IMR-90 (cell line): ENCODE results near the gene MORC2. TPM values are rescaled to one million over a fixed set of nuclear protein-coding genes. Genes with fewer than 3 reads are reported as not detected.

Experiments used
- ATAC-seq: fragments of 200-7000 bp; cut with Tn5 transposase; 2 replicates; pipeline ENCODE4 v1.9.1; 2020; ENCODE audit warnings: low read depth, mild to moderate bottlenecking, moderate library complexity
- BruUV-seq: library from RNA; stranded (reverse); fragments of 400-500 nt; replicated peaks from 2 replicates; lab custom pipeline; 2021; lab: Mats Ljungman, UMichigan
- CTCF ChIA-PET: fragments of 300-600 bp; formaldehyde crosslinking; extraction: SDS; loops from one replicate; lab custom pipeline; 2021; ENCODE audit warnings: antibody characterized with exemption; lab: Yijun Ruan, JAX
- POLR2A ChIA-PET: fragments of 300-600 bp; sonication (Branson Sonifier 250); formaldehyde crosslinking; loops from one replicate; lab custom pipeline; 2022; ENCODE audit warnings: antibody characterized with exemption; ENCODE audit not compliant: unreplicated experiment; lab: Charles Lee
- DNase-seq: peaks from one replicate; pipeline ENCODE4 v3.0.0; 2013
- H2AFZ ChIP-seq: replicated peaks from 2 replicates; pipeline ENCODE3; 2013; ENCODE audit warnings: low read length, mild to moderate bottlenecking; ENCODE audit not compliant: poor library complexity
- H2AK5ac ChIP-seq: 2 replicates; pipeline ENCODE4 v1.6.1; 2013; ENCODE audit warnings: low read depth, low read length, inconsistent platforms
- H2AK9ac ChIP-seq: replicated peaks from 2 replicates; pipeline ENCODE3; 2013; ENCODE audit warnings: mild to moderate bottlenecking, low read depth, low read length, moderate library complexity; ENCODE audit not compliant: poor library complexity
- H2BK120ac ChIP-seq: 2 replicates; pipeline ENCODE4 v1.6.1; 2013; ENCODE audit warnings: low read depth, low read length, inconsistent platforms
- H2BK15ac ChIP-seq: 3 replicates; pipeline ENCODE4 v1.6.1; 2013; ENCODE audit warnings: low read depth, low read length, inconsistent platforms
- H2BK20ac ChIP-seq: 2 replicates; pipeline ENCODE4 v1.6.1; 2013; ENCODE audit warnings: low read depth, mild to moderate bottlenecking, inconsistent platforms, low read length, moderate library complexity
- H2BK5ac ChIP-seq: 2 replicates; pipeline ENCODE4 v1.6.1; 2013; ENCODE audit warnings: mild to moderate bottlenecking, low read depth, low read length, inconsistent platforms; ENCODE audit not compliant: poor library complexity, severe bottlenecking
- H3K14ac ChIP-seq: replicated peaks from 2 replicates; pipeline ENCODE4 v1.6.1; 2013; ENCODE audit warnings: low read depth, low read length, inconsistent platforms
- H3K18ac ChIP-seq: 2 replicates; pipeline ENCODE4 v1.6.1; 2013; ENCODE audit warnings: low read depth, low read length, control low read depth
- H3K23ac ChIP-seq: 2 replicates; pipeline ENCODE4 v1.6.1; 2013; ENCODE audit warnings: low read depth, low read length, inconsistent platforms
- H3K27ac ChIP-seq: 2 replicates; pipeline ENCODE4 v1.5.1; 2013; ENCODE audit warnings: mild to moderate bottlenecking, control low read depth, low read length; ENCODE audit not compliant: insufficient read depth
- H3K27me3 ChIP-seq: 2 replicates; pipeline ENCODE4 v1.6.1; 2013; ENCODE audit warnings: low read length; ENCODE audit not compliant: control insufficient read depth, insufficient read depth
- H3K36me3 ChIP-seq: 2 replicates; pipeline ENCODE4 v1.6.1; 2013; ENCODE audit warnings: low read length, mixed read lengths; ENCODE audit not compliant: control insufficient read depth, insufficient read depth
- H3K4ac ChIP-seq: 2 replicates; pipeline ENCODE4 v1.6.1; 2013; ENCODE audit warnings: low read depth, low read length, inconsistent platforms
- H3K4me1 ChIP-seq: 2 replicates; pipeline ENCODE4 v1.6.1; 2013; ENCODE audit warnings: low read length, mixed read lengths; ENCODE audit not compliant: control insufficient read depth, insufficient read depth
- H3K4me2 ChIP-seq: 2 replicates; pipeline ENCODE4 v1.6.1; 2013; ENCODE audit warnings: low read depth, mild to moderate bottlenecking, control low read depth, low read length, moderate library complexity
- H3K4me3 ChIP-seq: 2 replicates; pipeline ENCODE4 v1.5.1; 2013; ENCODE audit warnings: low read depth, mild to moderate bottlenecking, control low read depth, low read length, moderate library complexity; ENCODE audit not compliant: insufficient read depth
- H3K56ac ChIP-seq: 2 replicates; pipeline ENCODE4 v1.6.1; 2013; ENCODE audit warnings: low read length, inconsistent platforms; ENCODE audit not compliant: insufficient read depth; ENCODE audit errors: extremely low read depth
- H3K79me1 ChIP-seq, 2 experiments: 2 replicates each; pipeline ENCODE4 v1.6.1; 2013; ENCODE audit warnings: low read length in 2 of 2, inconsistent platforms in 1 of 2, low read depth in 1 of 2
- H3K9ac ChIP-seq: 2 replicates; pipeline ENCODE4 v1.6.1; 2013; ENCODE audit warnings: low read depth, low read length, control low read depth
- H3K9me1 ChIP-seq: 2 replicates; pipeline ENCODE4 v1.6.1; 2013; ENCODE audit warnings: low read length, inconsistent platforms; ENCODE audit not compliant: insufficient read depth
- H3K9me3 ChIP-seq: 2 replicates; pipeline ENCODE4 v1.6.1; 2013; ENCODE audit warnings: low read length; ENCODE audit not compliant: control insufficient read depth, insufficient read depth
- H4K20me1 ChIP-seq: 2 replicates; pipeline ENCODE4 v1.6.1; 2013; ENCODE audit warnings: low read length, inconsistent platforms; ENCODE audit not compliant: insufficient read depth
- H4K5ac ChIP-seq: 2 replicates; pipeline ENCODE4 v1.6.1; 2013; ENCODE audit warnings: mild to moderate bottlenecking, low read depth, low read length, control low read depth
- H4K8ac ChIP-seq, 2 experiments: 2 replicates each; pipeline ENCODE4 v1.6.1; 2013; ENCODE audit warnings: low read depth in 2 of 2, low read length in 2 of 2, control low read depth in 1 of 2, inconsistent platforms in 1 of 2
- H4K91ac ChIP-seq: 2 replicates; pipeline ENCODE4 v1.6.1; 2013; ENCODE audit warnings: low read depth, low read length, inconsistent platforms; ENCODE audit not compliant: insufficient read depth
- BHLHE40 ChIP-seq: fragments of 150-350 bp; IDR thresholded peaks from 2 replicates; pipeline ENCODE4 v1.6.1; 2016; ENCODE audit warnings: mild to moderate bottlenecking, low read depth, low read length
- CEBPB ChIP-seq: IDR thresholded peaks from 2 replicates; pipeline ENCODE4 v1.6.1; 2012; ENCODE audit warnings: low read depth, low read length, improper control_type of control experiment
- CHD1 ChIP-seq: IDR thresholded peaks from 2 replicates; pipeline ENCODE4 v1.6.1; 2012; ENCODE audit warnings: low read depth, low read length, improper control_type of control experiment
- FOS ChIP-seq: fragments of 150-350 bp; IDR thresholded peaks from 2 replicates; pipeline ENCODE4 v1.6.1; 2016; ENCODE audit warnings: low read depth, low read length
- MAFK ChIP-seq: IDR thresholded peaks from 2 replicates; pipeline ENCODE4 v1.6.1; 2012; ENCODE audit warnings: low read depth, low read length, improper control_type of control experiment
- MAZ ChIP-seq: IDR thresholded peaks from 2 replicates; pipeline ENCODE4 v1.6.1; 2012; ENCODE audit warnings: low read depth, mild to moderate bottlenecking, low read length, improper control_type of control experiment, moderate library complexity, borderline replicate concordance
- MXI1 ChIP-seq: IDR thresholded peaks from 2 replicates; pipeline ENCODE4 v1.6.1; 2012; ENCODE audit warnings: low read depth, mild to moderate bottlenecking, low read length, moderate library complexity, borderline replicate concordance
- NFE2L2 ChIP-seq: fragments of 150-350 bp; IDR thresholded peaks from 2 replicates; pipeline ENCODE4 v1.6.1; 2016; ENCODE audit warnings: low read depth, mild to moderate bottlenecking, low read length
- POLR2A ChIP-seq: IDR thresholded peaks from 2 replicates; pipeline ENCODE4 v1.6.1; 2012; ENCODE audit warnings: mild to moderate bottlenecking, low read depth, low read length
- RAD21 ChIP-seq: IDR thresholded peaks from 2 replicates; pipeline ENCODE4 v1.6.1; 2012; ENCODE audit warnings: low read length, improper control_type of control experiment
- RCOR1 ChIP-seq: IDR thresholded peaks from 2 replicates; pipeline ENCODE4 v1.6.1; 2012; ENCODE audit warnings: mild to moderate bottlenecking, low read length, improper control_type of control experiment; ENCODE audit not compliant: insufficient replicate concordance
- RFX5 ChIP-seq: IDR thresholded peaks from 2 replicates; pipeline ENCODE4 v1.8.0; 2012; ENCODE audit warnings: low read depth, mild to moderate bottlenecking, low read length, moderate library complexity
- SMC3 ChIP-seq: fragments of 150-350 bp; IDR thresholded peaks from 2 replicates; pipeline ENCODE4 v1.6.1; 2016; ENCODE audit warnings: low read depth, mild to moderate bottlenecking, antibody characterized with exemption, low read length, moderate library complexity
- WGBS, 2 experiments: methylation state at CpG; one replicate each; pipeline versions ENCODE4 v1.1.5 to v1.1.7; 2013; ENCODE audit warnings: missing lambda C conversion rate in 2 of 2; ENCODE audit not compliant: insufficient read length in 1 of 2; ENCODE audit errors: extremely low coverage in 2 of 2; 5-methylcytosine and 5-hydroxymethylcytosine counted together
- dilution Hi-C: fragments of 300-500 bp; cut with HindIII; formaldehyde crosslinking; loops from one replicate; pipeline ENCODE4 v1.14.3; 2018; ENCODE audit warnings: low sequenced_read_pairs; ENCODE audit not compliant: unreplicated experiment
- in situ Hi-C: fragments of 300-500 bp; cut with MboI; formaldehyde crosslinking; loops from 3 replicates; pipeline ENCODE4 v1.14.3; 2019; ENCODE audit warnings: low sequenced_read_pairs, inconsistent platforms, mixed read lengths
- intact Hi-C: fragments of 100-400 bp; cut with micrococcal nuclease; formaldehyde crosslinking; loops from 2 replicates; pipeline ENCODE4 v1.10.0; 2022
- polyA plus RNA-seq, 3 experiments: library from polyadenylated mRNA; depleted of rRNA; stranded (reverse); fragments of >200 nt; gene quantifications; 2 replicates each; pipeline ENCODE4 v1.2.3, GENCODE V29; 2012; ENCODE audit warnings: low replicate concordance in 1 of 3
- total RNA-seq: library from RNA; depleted of rRNA; stranded (reverse); fragments of >200 nt; gene quantifications from 2 replicates; pipeline ENCODE4 v1.2.3, GENCODE V29; 2012
- TF ChIP-seq, protein P1 (sequence below): conservative IDR thresholded peaks from 2 replicates; pipeline ENCODE4 v1.5.1; 2012; ENCODE audit warnings: mild to moderate bottlenecking, low read depth, low read length, improper control_type of control experiment
- TF ChIP-seq, protein P2 (sequence below): fragments of 150-350 bp; IDR thresholded peaks from 2 replicates; pipeline ENCODE4 v1.6.1; 2016; ENCODE audit warnings: low read depth, mild to moderate bottlenecking, low read length, moderate library complexity, borderline replicate concordance
- TF ChIP-seq, protein P3 (sequence below): fragments of 150-350 bp; IDR thresholded peaks from 2 replicates; pipeline ENCODE4 v1.6.1; 2017; ENCODE audit warnings: mild to moderate bottlenecking, antibody characterized with exemption, low read length, low read depth

MORC2 gene
- total and polyA plus RNA-seq, 2 of the 4 experiments (the other 2 are of a cell fraction): 15.8 to 24.7 TPM

DNA sequence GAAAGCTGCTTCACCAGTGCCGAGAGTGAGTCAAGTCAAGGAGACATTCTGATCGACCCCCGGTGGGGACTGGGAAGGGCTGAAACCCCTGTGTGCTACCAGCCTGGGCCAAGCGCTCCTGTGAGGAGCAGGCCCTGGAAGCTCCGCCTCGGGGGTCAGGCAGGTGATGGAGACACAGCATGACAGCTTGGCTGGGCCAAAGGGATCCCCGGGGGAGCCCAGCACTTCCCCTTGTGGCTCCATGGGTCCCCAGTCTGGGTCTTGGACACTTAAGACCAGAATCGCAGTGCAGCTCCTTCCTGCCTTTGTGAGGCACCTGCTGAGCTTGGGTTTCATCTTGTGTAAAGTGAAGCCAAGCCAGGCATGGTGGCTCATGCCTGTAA lies 89.2 kb downstream of the MORC2 start:
- Histone ChIP-seq H2AFZ (no peak overlapping the region), H3K36me3 (no peaks in the 10 kb centered on the region), H3K23ac (no peak overlapping the region), H2AK9ac (no peak overlapping the region), H4K20me1 (no peaks in the 10 kb centered on the region), H3K9me3 (no peaks in the 10 kb centered on the region), H3K56ac (no peak overlapping the region), H4K8ac (no peak overlapping the region), H4K91ac (no peak overlapping the region), H4K5ac (no peak overlapping the region), H2BK20ac (no peak overlapping the region), H3K79me1 (no peaks in the 10 kb centered on the region), H3K4me3 (no peak overlapping the region), H2BK15ac (no peak overlapping the region), H2BK5ac (no peak overlapping the region), H2BK120ac (no peak overlapping the region), H3K4ac (no peak overlapping the region), H3K27me3 (no peaks in the 10 kb centered on the region; the same call in 1 of the 2 replicates), H3K4me2 (no peak overlapping the region), H3K18ac (no peak overlapping the region), H3K27ac (no peak overlapping the region), H3K9me1 (no peaks in the 10 kb centered on the region), H3K14ac (no peak overlapping the region), H3K9ac (no peak overlapping the region), H3K4me1 (no peaks in the 10 kb centered on the region; the same call in 1 of the 2 replicates), H2AK5ac (no peak overlapping the region)
- no TSS peak for BruUV-seq
- TF ChIP-seq CEBPB (no peak), RAD21 (no peak), RCOR1 (no peak), BHLHE40 (no peak), FOS (no peak), MAFK (no peak), SMC3 (no peak), NFE2L2 (no peak), CHD1 (no peak), MAZ (no peak), POLR2A (no peak), RFX5 (no peak), MXI1 (no peak)
- TF ChIP-seq, protein P1, sequence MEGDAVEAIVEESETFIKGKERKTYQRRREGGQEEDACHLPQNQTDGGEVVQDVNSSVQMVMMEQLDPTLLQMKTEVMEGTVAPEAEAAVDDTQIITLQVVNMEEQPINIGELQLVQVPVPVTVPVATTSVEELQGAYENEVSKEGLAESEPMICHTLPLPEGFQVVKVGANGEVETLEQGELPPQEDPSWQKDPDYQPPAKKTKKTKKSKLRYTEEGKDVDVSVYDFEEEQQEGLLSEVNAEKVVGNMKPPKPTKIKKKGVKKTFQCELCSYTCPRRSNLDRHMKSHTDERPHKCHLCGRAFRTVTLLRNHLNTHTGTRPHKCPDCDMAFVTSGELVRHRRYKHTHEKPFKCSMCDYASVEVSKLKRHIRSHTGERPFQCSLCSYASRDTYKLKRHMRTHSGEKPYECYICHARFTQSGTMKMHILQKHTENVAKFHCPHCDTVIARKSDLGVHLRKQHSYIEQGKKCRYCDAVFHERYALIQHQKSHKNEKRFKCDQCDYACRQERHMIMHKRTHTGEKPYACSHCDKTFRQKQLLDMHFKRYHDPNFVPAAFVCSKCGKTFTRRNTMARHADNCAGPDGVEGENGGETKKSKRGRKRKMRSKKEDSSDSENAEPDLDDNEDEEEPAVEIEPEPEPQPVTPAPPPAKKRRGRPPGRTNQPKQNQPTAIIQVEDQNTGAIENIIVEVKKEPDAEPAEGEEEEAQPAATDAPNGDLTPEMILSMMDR: no peak
- TF ChIP-seq, protein P2, sequence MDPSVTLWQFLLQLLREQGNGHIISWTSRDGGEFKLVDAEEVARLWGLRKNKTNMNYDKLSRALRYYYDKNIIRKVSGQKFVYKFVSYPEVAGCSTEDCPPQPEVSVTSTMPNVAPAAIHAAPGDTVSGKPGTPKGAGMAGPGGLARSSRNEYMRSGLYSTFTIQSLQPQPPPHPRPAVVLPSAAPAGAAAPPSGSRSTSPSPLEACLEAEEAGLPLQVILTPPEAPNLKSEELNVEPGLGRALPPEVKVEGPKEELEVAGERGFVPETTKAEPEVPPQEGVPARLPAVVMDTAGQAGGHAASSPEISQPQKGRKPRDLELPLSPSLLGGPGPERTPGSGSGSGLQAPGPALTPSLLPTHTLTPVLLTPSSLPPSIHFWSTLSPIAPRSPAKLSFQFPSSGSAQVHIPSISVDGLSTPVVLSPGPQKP: no peak
- TF ChIP-seq, protein P3, sequence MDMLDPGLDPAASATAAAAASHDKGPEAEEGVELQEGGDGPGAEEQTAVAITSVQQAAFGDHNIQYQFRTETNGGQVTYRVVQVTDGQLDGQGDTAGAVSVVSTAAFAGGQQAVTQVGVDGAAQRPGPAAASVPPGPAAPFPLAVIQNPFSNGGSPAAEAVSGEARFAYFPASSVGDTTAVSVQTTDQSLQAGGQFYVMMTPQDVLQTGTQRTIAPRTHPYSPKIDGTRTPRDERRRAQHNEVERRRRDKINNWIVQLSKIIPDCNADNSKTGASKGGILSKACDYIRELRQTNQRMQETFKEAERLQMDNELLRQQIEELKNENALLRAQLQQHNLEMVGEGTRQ: no peak
- ChIA-PET POLR2A (no interaction called here), CTCF (interaction anchor here (1.2 kb wide), 1 partner anchor 10 kb away, joined by 3 read pairs; no protein-coding TSS in a partner anchor)
- in situ Hi-C loops: no loop called here
- intact Hi-C loops: no loop called here
- ATAC-seq (no peak), DNase-seq (no peak)
- WGBS, 2 experiments: 59% methylated on average over 5 of the region's 8 CpGs; no CpG with 5 or more reads in 1 of the 2 experiments
- dilution Hi-C loops: no loop called here
